GM10266 (cell line): ENCODE results near the gene GNAI3.

Experiments used
- DNase-seq: peaks from one replicate; pipeline ENCODE4 v3.0.0; 2012; ENCODE audit errors: extremely low spot score
- TF ChIP-seq, protein P1 (sequence below): IDR thresholded peaks from 2 replicates; pipeline ENCODE4 v1.5.1; 2012; ENCODE audit warnings: mild to moderate bottlenecking, low read depth; ENCODE audit not compliant: control insufficient read depth, insufficient read depth; ENCODE audit errors: missing control alignments

GNAI3 gene

DNA sequence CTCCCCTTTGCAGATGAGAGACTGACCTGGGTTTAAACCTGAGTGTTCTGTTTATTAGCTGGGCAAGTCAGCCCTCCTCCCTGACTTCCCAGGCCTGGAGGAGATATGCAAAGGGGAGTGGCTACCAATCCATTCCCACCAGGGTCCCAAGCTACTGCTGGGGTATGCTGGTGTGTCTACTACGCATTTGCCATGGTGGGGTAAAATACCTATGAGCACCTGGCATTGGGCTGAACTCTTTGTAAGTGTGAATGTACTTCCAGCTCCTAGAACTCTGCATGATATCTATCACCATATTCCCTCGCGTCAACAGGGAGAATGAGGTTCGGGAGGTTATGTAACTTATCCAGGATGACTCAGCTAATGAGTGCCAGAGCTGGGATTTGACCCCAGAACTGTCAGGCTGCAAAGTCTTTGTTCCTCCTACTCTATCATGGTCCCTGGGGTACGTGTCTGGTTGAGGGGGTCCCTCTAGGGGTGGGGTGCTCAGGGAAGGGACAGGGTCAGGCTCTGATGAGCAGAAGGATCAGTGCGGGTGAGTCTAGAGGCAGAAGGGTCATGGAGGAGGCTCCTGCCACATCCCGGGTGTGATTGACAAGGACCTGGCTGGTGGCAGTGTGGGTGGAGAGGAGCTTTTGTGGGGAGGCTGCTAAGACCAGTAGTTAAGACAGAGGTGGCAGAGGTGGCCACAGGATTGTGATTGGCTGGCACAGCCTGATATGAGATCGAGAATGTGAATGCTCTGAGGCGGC lies 88.0 kb downstream of the GNAI3 start:
- DNase-seq, result no peak
- TF ChIP-seq, protein P1, sequence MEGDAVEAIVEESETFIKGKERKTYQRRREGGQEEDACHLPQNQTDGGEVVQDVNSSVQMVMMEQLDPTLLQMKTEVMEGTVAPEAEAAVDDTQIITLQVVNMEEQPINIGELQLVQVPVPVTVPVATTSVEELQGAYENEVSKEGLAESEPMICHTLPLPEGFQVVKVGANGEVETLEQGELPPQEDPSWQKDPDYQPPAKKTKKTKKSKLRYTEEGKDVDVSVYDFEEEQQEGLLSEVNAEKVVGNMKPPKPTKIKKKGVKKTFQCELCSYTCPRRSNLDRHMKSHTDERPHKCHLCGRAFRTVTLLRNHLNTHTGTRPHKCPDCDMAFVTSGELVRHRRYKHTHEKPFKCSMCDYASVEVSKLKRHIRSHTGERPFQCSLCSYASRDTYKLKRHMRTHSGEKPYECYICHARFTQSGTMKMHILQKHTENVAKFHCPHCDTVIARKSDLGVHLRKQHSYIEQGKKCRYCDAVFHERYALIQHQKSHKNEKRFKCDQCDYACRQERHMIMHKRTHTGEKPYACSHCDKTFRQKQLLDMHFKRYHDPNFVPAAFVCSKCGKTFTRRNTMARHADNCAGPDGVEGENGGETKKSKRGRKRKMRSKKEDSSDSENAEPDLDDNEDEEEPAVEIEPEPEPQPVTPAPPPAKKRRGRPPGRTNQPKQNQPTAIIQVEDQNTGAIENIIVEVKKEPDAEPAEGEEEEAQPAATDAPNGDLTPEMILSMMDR, result no peak

GRCh38 chr1:109637446-109637845 lies 89.0 kb downstream of the GNAI3 start:
- no peak for DNase-seq
- TF ChIP-seq, protein P1, result no peak

DNA sequence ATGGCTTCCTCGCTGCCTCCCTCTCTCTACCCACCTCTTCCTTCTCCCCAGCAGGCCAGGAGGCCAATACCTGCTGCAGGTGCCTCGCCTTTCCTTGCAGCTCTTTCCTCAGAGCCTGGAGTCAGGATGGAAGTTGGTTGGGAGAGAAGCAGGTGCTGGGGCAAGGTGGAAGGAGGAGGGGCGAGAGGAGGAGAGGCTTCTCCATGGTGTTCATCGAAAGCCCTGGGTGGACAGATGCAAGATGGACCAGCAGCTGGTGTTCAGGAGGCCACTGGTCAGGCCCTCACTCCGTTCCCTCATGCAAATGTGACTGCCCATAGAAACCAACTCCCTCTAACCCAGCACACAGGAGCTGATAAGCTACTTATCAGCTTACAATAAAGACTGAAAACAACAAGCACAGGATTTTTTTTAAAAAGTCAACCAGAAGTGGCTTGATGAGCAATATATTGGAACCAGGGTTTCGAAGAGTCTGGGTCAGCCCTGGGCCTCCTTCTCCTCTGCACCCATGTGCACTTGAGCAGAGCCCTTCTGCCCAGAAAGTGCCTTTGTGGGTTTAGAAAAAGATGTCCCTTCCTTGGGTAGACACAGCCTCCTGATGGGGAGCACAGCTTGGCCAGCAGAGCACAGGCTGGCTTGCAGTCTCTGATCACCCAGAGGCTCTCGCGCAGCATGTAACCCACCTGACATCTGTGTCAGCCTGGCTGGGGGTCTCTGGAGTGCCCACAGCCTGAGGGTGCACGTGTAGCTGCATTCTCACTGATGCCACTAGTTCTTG lies 90.8 kb downstream of the GNAI3 start:
- no peak for DNase-seq
- TF ChIP-seq, protein P1, result no peak

GRCh38 chr1:109639841-109640184 lies 91.4 kb downstream of the GNAI3 start:
- DNase-seq, result no peak
- TF ChIP-seq, protein P1, result no peak

- DNase-seq, result peak; percentile 72
- TF ChIP-seq, protein P1, result peak; percentile 95
Observed at GRCh38 chr1:109640285-109640865, 92.0 kb downstream of the GNAI3 start.

DNA sequence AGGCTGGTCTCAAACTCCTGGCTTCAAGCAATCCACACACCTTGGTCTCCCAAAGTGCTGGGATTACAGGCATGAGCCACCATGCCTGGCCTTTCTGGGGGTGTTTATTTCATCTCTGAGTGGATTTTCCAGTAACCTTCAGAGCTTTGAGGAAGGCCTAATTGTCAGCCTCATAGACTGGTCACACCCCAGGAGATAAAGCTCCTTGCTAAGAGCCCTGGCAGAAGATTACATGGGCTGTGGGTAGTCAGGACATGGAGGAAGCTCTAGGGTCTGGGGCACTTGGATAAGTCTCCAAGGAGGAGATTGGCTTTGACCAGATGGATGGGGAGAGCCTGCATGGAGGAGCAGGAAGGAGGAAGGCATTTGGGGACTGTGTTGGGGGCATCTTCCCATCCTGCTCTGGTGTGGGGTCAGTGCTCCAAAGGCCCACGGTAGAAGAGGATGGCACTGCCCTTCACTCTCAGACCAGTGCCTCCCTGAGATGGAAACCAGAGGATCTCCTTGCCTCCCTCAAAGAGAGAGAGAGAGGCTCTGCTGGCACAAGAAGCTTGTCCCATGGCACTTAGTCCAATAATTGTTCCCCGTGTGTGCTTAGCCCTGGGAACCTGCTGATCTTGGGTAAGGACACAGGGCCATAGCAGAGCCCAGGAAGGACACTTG lies 92.8 kb downstream of the GNAI3 start:
- no peak for DNase-seq

More for the DNA sequence above, 92.8 kb downstream of the GNAI3 start:
- TF ChIP-seq, protein P1, result no peak
